Heart left ventricle (tissue), 16 donors: ENCODE data around the gene DMWD. TPM values are rescaled to one million over a fixed set of nuclear protein-coding genes. Genes with fewer than 3 reads are reported as not detected.

Source experiments
- ATAC-seq, 4 donors: fragments of 200-7000 bp; cut with Tn5 transposase; one replicate each; pipeline ENCODE4 v1.9.1; 2020 to 2022; ENCODE audit warnings: moderate library complexity in 4 of 4, mild to moderate bottlenecking in 3 of 4, moderate number of reproducible peaks in 1 of 4
- DNase-seq, 5 donors: peaks; one replicate each; pipeline ENCODE4 v3.0.0-alpha.2; 2020
- H3K27ac ChIP-seq, 12 donors: fragments of 200-600 bp; sonication (generic) in 4 of 12; one replicate each; pipeline versions ENCODE4 v1.5.0 to v1.8.0; 2016 to 2022; ENCODE audit warnings: mild to moderate bottlenecking in 2 of 12
- H3K27me3 ChIP-seq, 9 donors: fragments of 200-600 bp; sonication (generic) in 2 of 9; one replicate each; pipeline versions ENCODE4 v1.5.1 to v1.8.0; 2016 to 2022; ENCODE audit warnings: mild to moderate bottlenecking in 3 of 9
- H3K36me3 ChIP-seq, 9 donors: fragments of 200-600 bp; sonication (generic) in 2 of 9; one replicate each; pipeline versions ENCODE4 v1.5.0 to v1.8.0; 2018 to 2022; ENCODE audit warnings: mild to moderate bottlenecking in 2 of 9
- H3K4me1 ChIP-seq, 12 donors: fragments of 200-600 bp; sonication (generic) in 4 of 12; one replicate each; pipeline versions ENCODE4 v1.5.0 to v1.8.0; 2016 to 2022; ENCODE audit warnings: mild to moderate bottlenecking in 3 of 12
- H3K4me3 ChIP-seq, 12 donors: fragments of 200-600 bp; sonication (generic) in 4 of 12; one replicate each; pipeline versions ENCODE4 v1.5.0 to v1.8.0; 2017 to 2022; ENCODE audit warnings: mild to moderate bottlenecking in 9 of 12, moderate library complexity in 4 of 12
- H3K9me3 ChIP-seq, 12 donors: fragments of 200-600 bp; sonication (generic) in 4 of 12; one replicate each; pipeline versions ENCODE4 v1.5.0 to v1.8.0; 2016 to 2022; ENCODE audit warnings: mild to moderate bottlenecking in 1 of 12
- CTCF ChIP-seq, 12 donors: fragments of 200-600 bp; sonication (generic) in 4 of 12; IDR thresholded peaks; one replicate each; pipeline versions ENCODE4 v1.5.0 to v1.8.0; 2018 to 2022; ENCODE audit warnings: antibody characterized with exemption in 12 of 12, mild to moderate bottlenecking in 5 of 12
- POLR2A ChIP-seq, 2 donors: fragments of 450-650 bp; IDR thresholded peaks; one replicate each; pipeline ENCODE4 v1.6.1; 2017; ENCODE audit warnings: antibody characterized with exemption in 2 of 2, mild to moderate bottlenecking in 2 of 2, moderate library complexity in 2 of 2
- WGBS, 4 donors: extraction: QIAGEN DNeasy Blood & Tissue Kit in 2 of 4; methylation state at CpG; one replicate each; pipeline versions ENCODE4 v1.1.5 to v1.1.7; 2013 to 2018; 5-methylcytosine and 5-hydroxymethylcytosine counted together
- intact Hi-C, 10 donors: fragments of 100-400 bp; cut with DNase I; formaldehyde crosslinking; loops; one replicate each; pipeline versions ENCODE4 v1.11.1 to v1.14.2; 2022
- polyA plus RNA-seq, 2 donors: library from polyadenylated mRNA; stranded (reverse); fragments of 200-250 nt; gene quantifications; one replicate each; pipeline ENCODE4 v1.2.3, GENCODE V29; 2013
- total RNA-seq, 9 donors: library from RNA; depleted of rRNA in 2 of 9; stranded (reverse); fragments of >200 nt in 2 of 9; fragmentation: NEBNext Ultra II Directional in 3 of 9; extraction: Animal tissue kit (Norgen Biotek cat#: 25700) in 3 of 9; gene quantifications; one replicate each; pipeline versions ENCODE4 v1.1.0 to v1.2.4, GENCODE V29; 2016 to 2023
- donor health status: ischemic (EF 13 %, LVEDD 7.1; RV severe dilation, severe dysfunction).
- donor health status: healthy with polysubstance abuse.
- donor health status: DM: no; HTN: yes; CAD: no.
- donor health status: DM: no; HTN: no; CAD: no.
- donor health status: ischemic (EF 25% LVEDD 6.9; RV normal size, moderate dysfunction).
- donor health status: ischemic (EF 25% LVEDD 5.7; RV mildly dilated, moderate dysfunction).
- donor health status: healthy.
- donor health status: DM: yes; HTN: yes; CAD: no.
- donor health status: ischemic (EF 35%, LVEDD 5.7; RV mildly dilated, moderate dysfunction).
- donor health status: nonischemic (EF 11% LVEDD 7.7; RV severe dilation, severe dysfunction).
- donor health status: DM: yes; HTN: yes; CAD: no.
- donor health status: PGD.
- donor health status: ischemic (EF 29% LVEDD 5.4; RV normal size, mild dysfunction).
- donor health status: nonischemic (EF 23%, LVEDD 6.1; RV moderate dilation, normal function).

Gene DMWD
- total and polyA plus RNA-seq, 11 donors, result 41.8 to 109 (median 67.3) TPM

DNA sequence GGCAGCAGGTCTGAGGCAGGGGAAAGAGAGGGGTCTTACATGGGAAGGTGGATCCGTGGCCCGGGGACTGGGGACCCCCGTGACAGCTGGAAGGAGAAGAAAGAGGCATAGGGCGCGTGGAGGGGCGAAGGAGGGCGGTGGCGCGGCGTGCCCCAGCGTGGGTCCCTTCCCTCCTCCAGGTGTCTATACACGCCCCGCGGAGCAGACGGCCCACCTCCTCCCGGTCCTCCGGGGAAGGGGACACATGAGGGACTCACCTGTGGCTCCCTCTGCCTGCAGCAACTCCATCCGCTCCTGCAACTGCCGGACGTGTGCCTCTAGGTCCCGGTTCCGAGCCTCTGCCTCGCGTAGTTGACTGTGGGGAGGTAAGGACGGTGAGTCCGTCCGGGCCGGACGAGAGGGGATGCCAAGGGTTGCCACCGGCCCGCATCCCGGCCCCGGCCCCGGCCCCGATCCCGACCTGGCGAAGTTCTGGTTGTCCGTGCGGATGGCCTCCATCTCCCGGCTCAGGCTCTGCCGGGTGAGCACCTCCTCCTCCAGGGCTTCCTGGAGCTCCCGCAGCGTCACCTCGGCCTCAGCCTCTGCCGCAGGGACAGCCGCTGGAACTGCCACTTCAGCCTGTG, 21.2 kb downstream of the DMWD start:
- 79 to 88% (median 83%) methylated on average over 46 of the region's 46 CpGs for WGBS, 4 donors
- Histone ChIP-seq H3K36me3 (peaks cover 0 to 43% (median 27%) of the 10 kb centered on the region in 9 donors), H3K4me1 (peaks cover 0 to 42% (median 16%) of the 10 kb centered on the region in 12 donors), H3K9me3 (no peaks in the 10 kb centered on the region), H3K4me3 (peak overlapping the region in 5 of 12 donors; percentile 77 to 93 (median 80)), H3K27ac (peak overlapping the region in 11 of 12 donors; percentile 29 to 99 (median 97)), H3K27me3 (peaks cover 0 to 51% (median 0%) of the 10 kb centered on the region in 9 donors)
- intact Hi-C loops, result loop anchor here in 5 of 10 donors (2.0 kb wide), 4 partner anchors 21 to 29 kb away; partner anchors contain the start of gene DMWD (in 2 of the 5)
- ATAC-seq (no peak), DNase-seq (peak in 2 of 5 donors; percentile 39 to 73)
- TF ChIP-seq CTCF (IDR thresholded peaks at IDR 0.05), result no peak
- no peak for TF ChIP-seq POLR2A (IDR thresholded peaks at IDR 0.05)

DNA sequence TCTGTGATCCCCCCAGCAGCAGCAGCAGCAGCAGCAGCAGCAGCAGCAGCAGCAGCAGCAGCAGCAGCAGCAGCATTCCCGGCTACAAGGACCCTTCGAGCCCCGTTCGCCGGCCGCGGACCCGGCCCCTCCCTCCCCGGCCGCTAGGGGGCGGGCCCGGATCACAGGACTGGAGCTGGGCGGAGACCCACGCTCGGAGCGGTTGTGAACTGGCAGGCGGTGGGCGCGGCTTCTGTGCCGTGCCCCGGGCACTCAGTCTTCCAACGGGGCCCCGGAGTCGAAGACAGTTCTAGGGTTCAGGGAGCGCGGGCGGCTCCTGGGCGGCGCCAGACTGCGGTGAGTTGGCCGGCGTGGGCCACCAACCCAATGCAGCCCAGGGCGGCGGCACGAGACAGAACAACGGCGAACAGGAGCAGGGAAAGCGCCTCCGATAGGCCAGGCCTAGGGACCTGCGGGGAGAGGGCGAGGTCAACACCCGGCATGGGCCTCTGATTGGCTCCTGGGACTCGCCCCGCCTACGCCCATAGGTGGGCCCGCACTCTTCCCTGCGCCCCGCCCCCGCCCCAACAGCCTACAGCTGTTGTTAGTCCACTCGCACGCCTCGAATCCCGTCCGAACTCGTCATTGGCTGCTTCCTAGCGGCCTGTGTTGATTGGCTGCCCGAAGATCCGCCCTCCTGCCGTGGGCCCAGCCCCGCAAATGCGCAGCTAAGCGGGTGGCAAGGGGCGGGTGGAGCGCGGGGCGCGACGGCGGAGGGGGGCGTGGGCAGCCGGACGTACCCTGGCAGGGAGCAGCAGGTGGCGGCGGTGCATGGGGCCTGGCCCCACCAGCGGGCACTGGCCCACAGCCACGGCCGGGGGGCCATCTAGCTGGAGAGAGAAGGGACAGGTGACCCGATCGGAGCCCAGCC, 22.2 kb downstream of the DMWD start:
- intact Hi-C loops, result loop anchor here in 7 of 10 donors (1.0 to 2.0 kb wide), 6 partner anchors 22 to 30 kb away; partner anchors contain the start of gene DMWD (in 2 of the 7)
- Histone ChIP-seq H3K27me3 (peaks cover 0 to 55% (median 0%) of the 10 kb centered on the region in 9 donors), H3K27ac (peak overlapping the region; percentile 86 to 99 (median 97)), H3K9me3 (no peaks in the 10 kb centered on the region), H3K4me1 (peaks cover 3 to 52% (median 26%) of the 10 kb centered on the region in 12 donors), H3K4me3 (peak overlapping the region; percentile 28 to 93 (median 79)), H3K36me3 (peaks cover 0 to 43% (median 24%) of the 10 kb centered on the region in 9 donors)
- ATAC-seq (peak; percentile 76 to 81 (median 78)), DNase-seq (peak; percentile 96 to 99 (median 97))
- WGBS, 4 donors, result 1 to 5% (median 3%) methylated on average over 23 to 79 of the region's 79 CpGs
- TF ChIP-seq CTCF (IDR thresholded peaks at IDR 0.05) (peak; percentile 94 to 99 (median 96)), POLR2A (IDR thresholded peaks at IDR 0.05) (peak in 1 of 2 donors; percentile 61)

GRCh38 chr19:45769821-45770191, 22.8 kb downstream of the DMWD start:
- DNase-seq, result peak in 4 of 5 donors; percentile 51 to 72 (median 62)
- H3K4me1 ChIP-seq, result peaks cover 5 to 58% (median 32%) of the 10 kb centered on the region in 12 donors
- peak overlapping the region; percentile 28 to 93 (median 79) for H3K4me3 ChIP-seq
- no peaks in the 10 kb centered on the region for H3K9me3 ChIP-seq
- WGBS, 4 donors, result 0 to 1% (median 0%) methylated on average over 18 to 28 of the region's 28 CpGs
- intact Hi-C loops, result loop anchor here in 9 of 10 donors (1.0 to 10.0 kb wide), 17 partner anchors 23 to 365 kb away; partner anchors contain the start of genes FBXO46 (in 7 of the 9), MEIOSIN (in 6 of the 9), QPCTL (in 3 of the 9) and DMWD (in 2 of the 9)
- H3K27ac ChIP-seq, result peak overlapping the region; percentile 86 to 99 (median 97)
- TF ChIP-seq CTCF (IDR thresholded peaks at IDR 0.05), result no peak
- TF ChIP-seq POLR2A (IDR thresholded peaks at IDR 0.05), result no peak
- peaks cover 0 to 57% (median 0%) of the 10 kb centered on the region in 9 donors for H3K27me3 ChIP-seq
- H3K36me3 ChIP-seq, result peaks cover 0 to 38% (median 18%) of the 10 kb centered on the region in 9 donors
- ATAC-seq, result no peak
